Right ventricle myocardium inferior (tissue), 1 donor: ENCODE data around the gene PAGR1. TPM values are rescaled to one million over a fixed set of nuclear protein-coding genes. Genes with fewer than 3 reads are reported as not detected.
"Not testable (repeated sequence)": the region's sequence is repeated elsewhere in the genome, so short reads cannot be mapped to it uniquely, and the experiment has no call there.

Experiments used
- ATAC-seq: fragments of 200-7000 bp; cut with Tn5 transposase; one replicate; pipeline ENCODE4 v1.9.1; 2020; ENCODE audit warnings: mild to moderate bottlenecking, moderate library complexity
- DNase-seq: peaks from one replicate; pipeline ENCODE4 v3.0.0; 2021; ENCODE audit errors: missing footprints
- intact Hi-C: fragments of 100-400 bp; cut with DNase I; formaldehyde crosslinking; loops from one replicate; pipeline ENCODE4 v1.11.0; 2022
- total RNA-seq: library from RNA; stranded (reverse); fragmentation: NEBNext Ultra II Directional; extraction: Animal tissue kit (Norgen Biotek cat#: 25700); gene quantifications from one replicate; pipeline ENCODE4 v1.2.1, GENCODE V29; 2021
- donor health status: DM: no; HTN: yes; CAD: no; lungs with severe emphysema.

PAGR1 gene
- total RNA-seq, 1 donor from 2014 or later = 15.6 TPM

DNA sequence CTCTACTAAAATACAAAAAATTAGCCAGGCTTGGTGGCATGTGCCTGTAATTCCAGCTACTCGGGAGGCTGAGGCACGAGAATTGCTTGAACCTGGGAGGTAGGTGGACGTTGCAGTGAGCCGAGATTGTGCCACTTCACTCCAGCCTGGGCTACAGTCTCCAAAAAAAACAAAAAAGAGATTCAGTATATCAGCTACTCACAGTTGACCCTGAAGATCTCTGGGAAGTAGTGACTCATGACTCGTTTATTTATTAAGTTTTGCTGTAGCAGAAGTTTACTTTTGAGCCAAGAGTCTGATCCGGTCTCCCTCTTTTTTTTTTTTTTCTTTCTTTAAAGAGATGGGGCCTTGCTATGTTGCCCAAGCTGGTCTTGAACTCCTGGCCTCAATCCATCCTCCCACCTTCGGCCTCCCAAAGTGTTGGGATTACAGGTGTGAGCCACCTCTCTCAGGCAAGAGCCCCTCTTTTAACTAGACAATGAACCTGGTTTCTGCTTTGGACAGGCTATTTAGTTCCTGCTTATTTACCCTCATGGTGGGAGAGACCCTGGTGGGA, 8.7 kb downstream of the PAGR1 start:
- intact Hi-C loops = no loop called here
- ATAC-seq (peak; percentile 30), DNase-seq (no peak)

GRCh38 chr16:29825145-29826044, 9.4 kb downstream of the PAGR1 start:
- ATAC-seq = peak; percentile 72
- DNase-seq = peak; percentile 81
- intact Hi-C loops = no loop called here

DNA sequence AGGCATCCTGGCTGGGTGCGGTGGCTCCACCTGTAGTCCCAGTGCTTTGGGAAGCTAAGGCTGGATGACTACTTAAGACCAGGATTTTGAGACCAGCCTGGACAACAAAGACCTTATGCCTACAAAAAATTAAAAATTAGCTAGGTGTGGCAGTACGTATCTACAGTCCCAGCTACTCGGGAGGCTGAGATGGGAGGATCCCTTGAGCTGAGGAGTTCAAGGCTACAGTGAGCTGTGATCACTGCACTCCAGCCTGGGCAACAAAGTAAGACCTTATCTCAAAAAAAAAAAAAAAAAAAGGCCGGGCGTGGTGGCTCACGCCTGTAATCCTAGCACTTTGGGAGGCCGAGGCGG, 10.4 kb downstream of the PAGR1 start:
- intact Hi-C loops = no loop called here
- no peak for ATAC-seq
- DNase-seq = no peak

DNA sequence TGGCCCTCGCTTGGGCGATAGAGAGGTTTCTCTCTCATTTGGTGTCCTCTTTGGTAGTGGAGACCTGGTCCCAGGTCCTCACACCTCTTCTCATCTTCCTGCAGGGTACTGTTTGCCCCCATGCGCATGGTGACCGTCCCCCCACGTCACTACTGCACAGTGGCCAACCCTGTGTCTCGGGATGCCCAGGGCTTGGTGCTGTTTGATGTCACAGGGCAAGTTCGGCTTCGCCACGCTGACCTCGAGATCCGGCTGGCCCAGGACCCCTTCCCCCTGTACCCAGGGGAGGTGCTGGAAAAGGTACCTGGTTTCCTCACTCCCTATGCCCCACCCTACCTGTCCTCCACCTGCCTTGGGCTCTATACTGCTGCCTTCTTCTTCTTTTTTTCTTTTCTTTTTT, 14.8 kb downstream of the PAGR1 start:
- DNase-seq (no peak), ATAC-seq (no peak)
- intact Hi-C loops = no loop called here

DNA sequence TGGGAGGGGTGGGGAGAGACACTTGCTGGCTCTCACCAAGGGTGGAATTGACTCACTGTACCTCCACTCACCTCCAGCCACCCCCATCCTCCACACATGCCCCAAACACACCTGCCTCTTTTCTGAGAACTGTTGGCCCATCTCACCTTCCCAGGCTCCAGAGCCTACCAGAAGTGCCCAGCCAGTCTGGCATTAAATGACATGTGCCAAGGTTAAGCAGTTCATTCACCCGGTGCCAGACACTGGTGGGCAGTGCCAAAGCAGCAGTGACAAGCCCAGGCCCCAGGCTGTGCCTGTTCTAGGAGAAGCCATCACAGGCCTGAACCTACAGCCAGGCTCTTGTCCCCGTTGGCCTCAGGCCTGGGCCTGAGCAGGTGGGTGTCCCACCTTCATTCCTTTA, 15.5 kb downstream of the PAGR1 start:
- DNase-seq (no peak), ATAC-seq (peak; percentile 75)
- intact Hi-C loops = no loop called here

DNA sequence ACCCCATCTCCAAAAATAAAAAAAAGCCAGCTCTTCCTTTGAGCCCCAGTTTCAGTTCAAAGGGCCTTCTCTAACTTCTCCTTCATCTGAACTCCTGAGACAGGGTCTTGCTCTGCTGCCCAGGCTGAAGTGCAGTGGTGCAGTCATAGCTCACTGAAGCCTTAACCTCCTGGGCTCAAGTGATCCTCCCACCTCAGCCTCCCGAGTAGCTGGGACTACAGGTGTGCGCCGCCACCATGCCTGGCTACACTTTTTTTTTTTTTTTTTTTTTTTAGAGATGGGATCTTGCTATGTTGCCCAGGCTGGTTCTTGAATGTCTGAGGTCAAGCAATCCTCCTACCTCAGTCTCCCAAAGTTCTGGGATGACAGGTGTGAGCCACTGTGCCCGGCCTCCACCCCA, 17.3 kb downstream of the PAGR1 start:
- ATAC-seq, DNase-seq, intact Hi-C loops: not testable (repeated sequence)

DNA sequence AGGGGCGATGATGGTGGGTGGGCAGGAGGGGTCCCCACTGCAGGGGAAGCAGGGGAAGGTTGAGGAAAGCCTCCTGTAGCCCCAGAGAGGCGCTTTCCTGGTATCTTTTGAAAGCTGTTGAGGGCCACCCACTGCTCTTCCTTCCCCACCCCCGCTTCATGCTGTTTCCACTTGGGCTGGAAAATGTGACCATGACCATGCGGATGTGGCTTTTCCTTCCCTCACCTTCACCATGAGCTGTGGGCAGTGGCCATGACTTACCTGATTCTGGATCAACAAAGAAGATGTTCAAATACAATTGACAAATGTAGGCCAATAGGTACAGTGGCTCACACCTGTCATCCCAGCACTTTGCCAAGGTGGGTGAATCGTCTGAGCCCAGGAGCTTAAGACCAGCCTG, 18.1 kb downstream of the PAGR1 start:
- DNase-seq = no peak
- ATAC-seq = no peak
- intact Hi-C loops = no loop called here

GRCh38 chr16:29835926-29836325, 20.0 kb downstream of the PAGR1 start:
- no peak for ATAC-seq
- intact Hi-C loops = no loop called here
- DNase-seq = no peak

DNA sequence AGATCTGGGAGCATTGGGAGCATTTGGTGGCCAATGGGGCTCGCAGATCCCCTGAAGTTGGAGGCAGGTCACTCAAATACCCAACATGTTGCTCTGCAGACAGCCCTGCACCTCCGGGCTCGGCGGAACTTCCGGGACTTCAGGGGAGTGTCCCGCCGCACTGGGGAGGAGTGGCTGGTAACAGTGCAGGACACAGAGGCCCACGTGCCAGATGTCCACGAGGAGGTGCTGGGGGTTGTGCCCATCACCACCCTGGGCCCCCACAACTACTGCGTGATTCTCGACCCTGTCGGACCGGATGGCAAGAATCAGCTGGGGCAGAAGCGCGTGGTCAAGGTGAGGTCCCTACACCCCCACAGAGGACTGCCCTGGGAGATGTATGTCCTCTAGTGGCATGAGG, 20.7 kb downstream of the PAGR1 start:
- DNase-seq (no peak), ATAC-seq (no peak)
- intact Hi-C loops = no loop called here

- intact Hi-C loops = no loop called here
- DNase-seq (no peak), ATAC-seq (no peak)
These were observed 21.9 kb downstream of the PAGR1 start for GRCh38 chr16:29837841-29838240.

- intact Hi-C loops = no loop called here
- ATAC-seq = no peak
- no peak for DNase-seq
These were observed 23.9 kb downstream of the PAGR1 start for GRCh38 chr16:29839822-29840221.

DNA sequence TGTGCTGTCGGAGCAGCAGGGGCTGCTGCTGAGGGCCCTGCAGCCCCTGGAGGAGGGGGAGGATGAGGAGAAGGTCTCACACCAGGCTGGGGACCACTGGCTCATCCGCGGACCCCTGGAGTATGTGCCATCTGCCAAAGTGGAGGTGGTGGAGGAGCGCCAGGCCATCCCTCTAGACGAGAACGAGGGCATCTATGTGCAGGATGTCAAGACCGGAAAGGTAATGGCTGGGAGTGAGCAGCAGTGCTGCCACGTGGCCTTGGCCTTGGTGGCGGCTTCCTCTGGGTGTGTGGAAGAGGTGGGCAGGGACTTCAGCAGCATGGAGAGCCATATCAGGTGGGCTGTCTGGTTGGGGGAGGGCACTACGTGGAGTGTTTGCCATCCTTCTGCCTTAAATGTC, 24.3 kb downstream of the PAGR1 start:
- intact Hi-C loops = no loop called here
- ATAC-seq (no peak), DNase-seq (no peak)

DNA sequence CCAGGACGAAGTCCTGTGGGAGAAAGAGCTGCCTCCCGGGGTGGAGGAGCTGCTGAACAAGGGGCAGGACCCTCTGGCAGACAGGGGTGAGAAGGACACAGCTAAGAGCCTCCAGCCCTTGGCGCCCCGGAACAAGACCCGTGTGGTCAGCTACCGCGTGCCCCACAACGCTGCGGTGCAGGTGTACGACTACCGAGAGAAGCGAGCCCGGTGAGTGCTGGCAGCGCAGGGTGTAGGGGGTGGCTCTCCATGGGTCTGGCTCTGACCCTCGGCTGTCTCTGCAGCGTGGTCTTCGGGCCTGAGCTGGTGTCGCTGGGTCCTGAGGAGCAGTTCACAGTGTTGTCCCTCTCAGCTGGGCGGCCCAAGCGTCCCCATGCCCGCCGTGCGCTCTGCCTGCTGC, 25.7 kb downstream of the PAGR1 start:
- DNase-seq (no peak), ATAC-seq (no peak)
- intact Hi-C loops = no loop called here

DNA sequence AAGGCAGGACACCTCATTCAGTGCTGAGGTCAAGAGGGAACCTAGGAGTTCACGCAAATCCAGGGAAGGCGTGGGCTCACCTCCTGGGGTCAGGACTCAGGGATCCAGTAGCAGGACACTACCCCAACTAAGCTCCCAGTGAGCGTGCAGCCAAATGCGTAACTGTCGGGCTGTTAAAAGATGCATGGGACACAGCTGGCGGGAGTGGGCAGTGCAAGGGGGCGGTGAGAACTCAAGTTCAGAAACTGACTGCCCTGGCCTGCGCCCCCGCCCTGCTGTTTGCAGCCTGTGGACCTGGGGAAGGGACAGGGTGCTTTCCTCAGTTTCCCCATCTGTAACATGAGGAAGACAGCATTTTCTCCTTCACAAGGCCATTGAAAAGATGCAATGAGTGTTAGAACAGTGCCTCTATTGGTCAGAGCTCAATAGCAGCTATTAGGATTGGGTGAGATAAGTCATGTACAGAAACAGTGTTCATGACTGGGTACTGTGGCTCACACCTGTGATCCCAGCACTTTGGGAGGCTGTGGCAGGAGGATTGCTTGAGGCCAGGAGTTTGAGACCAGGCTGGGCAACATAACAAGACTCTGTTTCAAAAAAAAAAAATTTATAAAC, 26.9 kb downstream of the PAGR1 start:
- DNase-seq = no peak
- intact Hi-C loops = no loop called here
- no peak for ATAC-seq

DNA sequence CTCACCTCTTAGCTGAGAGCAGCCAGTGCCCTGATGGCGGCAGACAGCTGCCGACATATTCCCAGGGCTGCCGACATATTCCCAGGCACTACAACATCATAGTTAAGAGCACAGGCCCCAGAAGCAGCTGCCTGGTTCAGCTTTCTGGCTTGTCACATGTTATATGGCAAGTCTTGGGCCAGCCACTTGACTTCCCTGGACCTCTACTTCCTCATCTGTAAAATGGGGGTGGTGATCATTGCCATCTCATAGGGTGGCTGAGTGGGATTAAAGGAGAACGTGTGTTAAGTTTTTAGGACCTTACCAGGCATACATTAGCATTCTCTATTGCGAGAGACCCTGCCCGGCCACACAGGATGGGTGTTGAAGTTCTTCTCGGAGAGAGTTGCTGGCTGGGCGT, 28.0 kb downstream of the PAGR1 start:
- no peak for DNase-seq
- no peak for ATAC-seq
- intact Hi-C loops = no loop called here

DNA sequence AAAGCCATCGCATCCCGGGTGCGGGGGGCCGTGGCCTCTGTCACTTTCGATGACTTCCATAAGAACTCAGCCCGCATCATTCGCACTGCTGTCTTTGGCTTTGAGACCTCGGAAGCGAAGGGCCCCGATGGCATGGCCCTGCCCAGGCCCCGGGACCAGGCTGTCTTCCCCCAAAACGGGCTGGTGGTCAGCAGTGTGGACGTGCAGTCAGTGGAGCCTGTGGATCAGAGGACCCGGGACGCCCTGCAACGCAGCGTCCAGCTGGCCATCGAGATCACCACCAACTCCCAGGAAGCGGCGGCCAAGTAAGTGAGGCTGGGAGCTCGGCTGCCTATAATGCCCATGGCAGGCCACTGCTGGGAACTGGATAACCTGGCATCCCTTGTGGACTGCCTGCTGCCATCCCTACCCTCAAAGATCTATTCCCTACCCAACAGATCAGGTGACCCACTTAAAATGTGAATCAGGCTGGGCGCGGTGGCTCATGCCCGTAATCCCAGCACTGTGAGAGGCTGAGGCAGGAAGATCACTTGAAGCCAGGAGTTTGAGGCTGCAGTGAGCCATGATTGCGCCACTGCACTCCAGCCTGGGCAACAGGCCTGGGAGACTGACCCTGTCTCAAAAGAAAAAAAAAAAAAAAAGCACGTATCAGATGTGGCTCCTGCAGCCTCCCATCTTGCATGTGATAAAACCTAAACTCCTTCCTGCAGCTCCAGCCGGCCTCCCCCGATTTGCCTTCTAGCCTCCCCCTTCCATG, 28.8 kb downstream of the PAGR1 start:
- intact Hi-C loops = loop anchor here (5.0 kb wide), 1 partner anchor 32 kb away; the partner anchor contains the start of gene PRRT2
- ATAC-seq = peak; percentile 37
- DNase-seq = no peak

- ATAC-seq (no peak), DNase-seq (no peak)
- intact Hi-C loops = loop anchor here (5.0 kb wide), 1 partner anchor 33 kb away; the partner anchor contains the start of gene PRRT2
These were observed 29.7 kb downstream of the PAGR1 start for GRCh38 chr16:29845656-29846055.

GRCh38 chr16:29848420-29849297, 32.7 kb downstream of the PAGR1 start:
- peak; percentile 64 for ATAC-seq
- DNase-seq = peak; percentile 92
- intact Hi-C loops = loop anchor here (5.0 kb wide), 1 partner anchor 36 kb away; the partner anchor contains the start of gene PRRT2
